ENCODE measurements around the gene CCDC194.

DNA sequence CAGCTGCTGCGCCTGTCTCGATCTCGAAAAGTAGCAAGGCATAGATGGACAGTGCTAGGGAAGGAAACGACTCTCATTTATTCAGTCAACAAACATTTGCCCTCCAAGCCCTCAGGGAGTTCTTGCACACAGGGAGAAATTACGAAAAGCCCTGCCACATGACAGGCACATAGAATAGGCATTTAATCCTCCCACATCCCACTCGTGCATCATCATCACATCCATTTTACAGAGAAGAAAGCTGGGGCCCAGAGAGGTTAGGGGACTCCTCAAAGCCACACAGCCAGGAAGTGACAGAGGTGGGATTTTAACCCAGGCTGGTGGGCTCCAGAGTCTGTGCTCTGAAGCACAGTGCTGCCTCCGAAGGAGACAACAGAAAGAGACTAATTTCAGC is 42.9 kb upstream of the CCDC194 start:
- no peak for TF ChIP-seq BHLHE40 (IDR thresholded peaks at IDR 0.05; ENCODE audit: borderline replicate concordance)
- TF ChIP-seq SP1 (IDR thresholded peaks at IDR 0.05), result no peak
- no peak for TF ChIP-seq FOXM1 (IDR thresholded peaks at IDR 0.05; ENCODE audit: borderline replicate concordance)
- TF ChIP-seq, protein P1, sequence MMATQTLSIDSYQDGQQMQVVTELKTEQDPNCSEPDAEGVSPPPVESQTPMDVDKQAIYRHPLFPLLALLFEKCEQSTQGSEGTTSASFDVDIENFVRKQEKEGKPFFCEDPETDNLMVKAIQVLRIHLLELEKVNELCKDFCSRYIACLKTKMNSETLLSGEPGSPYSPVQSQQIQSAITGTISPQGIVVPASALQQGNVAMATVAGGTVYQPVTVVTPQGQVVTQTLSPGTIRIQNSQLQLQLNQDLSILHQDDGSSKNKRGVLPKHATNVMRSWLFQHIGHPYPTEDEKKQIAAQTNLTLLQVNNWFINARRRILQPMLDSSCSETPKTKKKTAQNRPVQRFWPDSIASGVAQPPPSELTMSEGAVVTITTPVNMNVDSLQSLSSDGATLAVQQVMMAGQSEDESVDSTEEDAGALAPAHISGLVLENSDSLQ (IDR thresholded peaks at IDR 0.05), result no peak
